SK-N-SH (cell line): ENCODE measurements around the gene GLUD1.

ENCODE experiments used
- CHD2 ChIP-seq: fragments of 150-350 bp; IDR thresholded peaks from 2 replicates; pipeline ENCODE4 v1.6.1; 2018; ENCODE audit warnings: low read length; ENCODE audit not compliant: partially characterized antibody
- EP300 ChIP-seq, 2 experiments: IDR thresholded peaks; 2 replicates each; pipeline versions ENCODE4 v1.4.0 to v1.6.1; 2012; ENCODE audit warnings: borderline replicate concordance in 1 of 2, low read depth in 1 of 2, low read length in 1 of 2
- EZH2phosphoT487 ChIP-seq: fragments of 200-600 bp; sonication (generic); IDR thresholded peaks from 2 replicates; pipeline ENCODE4 v1.6.1; 2017; ENCODE audit warnings: low read depth, mixed run types, mild to moderate bottlenecking, antibody characterized with exemption, moderate library complexity, borderline replicate concordance
- GABPA ChIP-seq: IDR thresholded peaks from 2 replicates; pipeline ENCODE4 v1.4.0; 2012; ENCODE audit warnings: low read depth, mild to moderate bottlenecking
- POLR2AphosphoS5 ChIP-seq: IDR thresholded peaks from 2 replicates; pipeline ENCODE4 v1.6.1; 2012; ENCODE audit warnings: low read depth, low read length
- REST ChIP-seq: IDR thresholded peaks from 2 replicates; pipeline ENCODE4 v1.6.1; 2012; ENCODE audit warnings: mild to moderate bottlenecking, low read depth, low read length, moderate library complexity
- SIN3A ChIP-seq: IDR thresholded peaks from 2 replicates; pipeline ENCODE4 v1.6.1; 2012; ENCODE audit warnings: low read depth, mild to moderate bottlenecking, low read length, moderate library complexity, borderline replicate concordance
- TAF1 ChIP-seq: IDR thresholded peaks from 2 replicates; pipeline ENCODE4 v1.6.1; 2012; ENCODE audit warnings: low read depth, mild to moderate bottlenecking, low read length, moderate library complexity, borderline replicate concordance
- TF ChIP-seq, protein P1 (sequence below): fragments of 200-600 bp; sonication (generic); IDR thresholded peaks from 2 replicates; pipeline ENCODE4 v1.6.1; 2017; ENCODE audit warnings: antibody characterized with exemption, mild to moderate bottlenecking, moderate library complexity
- TF ChIP-seq, protein P2 (sequence below): fragments of 150-350 bp; IDR thresholded peaks from 2 replicates; pipeline ENCODE4 v1.6.1; 2017; ENCODE audit warnings: antibody characterized with exemption, low read length, low read depth, borderline replicate concordance

- no peak for TF ChIP-seq POLR2AphosphoS5
- TF ChIP-seq, protein P1, sequence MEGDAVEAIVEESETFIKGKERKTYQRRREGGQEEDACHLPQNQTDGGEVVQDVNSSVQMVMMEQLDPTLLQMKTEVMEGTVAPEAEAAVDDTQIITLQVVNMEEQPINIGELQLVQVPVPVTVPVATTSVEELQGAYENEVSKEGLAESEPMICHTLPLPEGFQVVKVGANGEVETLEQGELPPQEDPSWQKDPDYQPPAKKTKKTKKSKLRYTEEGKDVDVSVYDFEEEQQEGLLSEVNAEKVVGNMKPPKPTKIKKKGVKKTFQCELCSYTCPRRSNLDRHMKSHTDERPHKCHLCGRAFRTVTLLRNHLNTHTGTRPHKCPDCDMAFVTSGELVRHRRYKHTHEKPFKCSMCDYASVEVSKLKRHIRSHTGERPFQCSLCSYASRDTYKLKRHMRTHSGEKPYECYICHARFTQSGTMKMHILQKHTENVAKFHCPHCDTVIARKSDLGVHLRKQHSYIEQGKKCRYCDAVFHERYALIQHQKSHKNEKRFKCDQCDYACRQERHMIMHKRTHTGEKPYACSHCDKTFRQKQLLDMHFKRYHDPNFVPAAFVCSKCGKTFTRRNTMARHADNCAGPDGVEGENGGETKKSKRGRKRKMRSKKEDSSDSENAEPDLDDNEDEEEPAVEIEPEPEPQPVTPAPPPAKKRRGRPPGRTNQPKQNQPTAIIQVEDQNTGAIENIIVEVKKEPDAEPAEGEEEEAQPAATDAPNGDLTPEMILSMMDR = no peak
- TF ChIP-seq EP300 (IDR thresholded peaks at IDR 0.05; ENCODE audit: borderline replicate concordance in 1 of 2, low read depth in 1 of 2, low read length in 1 of 2) = no peak
- TF ChIP-seq, protein P2, sequence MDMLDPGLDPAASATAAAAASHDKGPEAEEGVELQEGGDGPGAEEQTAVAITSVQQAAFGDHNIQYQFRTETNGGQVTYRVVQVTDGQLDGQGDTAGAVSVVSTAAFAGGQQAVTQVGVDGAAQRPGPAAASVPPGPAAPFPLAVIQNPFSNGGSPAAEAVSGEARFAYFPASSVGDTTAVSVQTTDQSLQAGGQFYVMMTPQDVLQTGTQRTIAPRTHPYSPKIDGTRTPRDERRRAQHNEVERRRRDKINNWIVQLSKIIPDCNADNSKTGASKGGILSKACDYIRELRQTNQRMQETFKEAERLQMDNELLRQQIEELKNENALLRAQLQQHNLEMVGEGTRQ = no peak
- TF ChIP-seq EZH2phosphoT487 = no peak
- TF ChIP-seq GABPA = no peak
- no peak for TF ChIP-seq SIN3A
- no peak for TF ChIP-seq CHD2
- TF ChIP-seq REST = no peak
- TF ChIP-seq TAF1 = 0 out of 2 replicates have a peak, but pooled peaks have one; percentile 7
These were observed 841 bp downstream of the GLUD1 start for GRCh38 chr10:87093632-87094372.
